KMS-11 (cell line): ENCODE data around the gene CBLC.

ENCODE experiments used
- H2AFZ ChIP-seq: fragments of 200-600 bp; sonication (generic); 2 replicates; pipeline ENCODE4 v1.6.1; 2016; ENCODE audit warnings: antibody characterized with exemption, mixed run types, low read depth
- H3K27ac ChIP-seq: fragments of 200-600 bp; sonication (generic); 2 replicates; pipeline ENCODE4 v1.6.1; 2016; ENCODE audit warnings: mild to moderate bottlenecking, mixed run types
- H3K27me3 ChIP-seq: fragments of 200-600 bp; sonication (generic); 2 replicates; pipeline ENCODE4 v1.6.1; 2017; ENCODE audit warnings: mild to moderate bottlenecking, low read depth, mixed run types, moderate library complexity; ENCODE audit not compliant: insufficient read depth
- H3K36me3 ChIP-seq: fragments of 200-600 bp; sonication (generic); 2 replicates; pipeline ENCODE4 v1.6.1; 2017; ENCODE audit warnings: mild to moderate bottlenecking, mixed run types; ENCODE audit not compliant: insufficient read depth
- H3K4me1 ChIP-seq: fragments of 200-600 bp; sonication (generic); 2 replicates; pipeline ENCODE4 v1.6.1; 2016; ENCODE audit warnings: mild to moderate bottlenecking, low read depth, mixed run types; ENCODE audit not compliant: poor library complexity, severe bottlenecking
- H3K4me2 ChIP-seq: fragments of 200-600 bp; sonication (generic); 2 replicates; pipeline ENCODE4 v1.7.0; 2016; ENCODE audit warnings: mild to moderate bottlenecking, mixed run types
- H3K4me3 ChIP-seq: fragments of 200-600 bp; sonication (generic); IDR thresholded peaks from 2 replicates; pipeline ENCODE4 v1.6.1; 2017; ENCODE audit warnings: low read depth, low read length, mixed read lengths; ENCODE audit not compliant: insufficient read depth
- H3K79me2 ChIP-seq: fragments of 200-600 bp; sonication (generic); 2 replicates; pipeline ENCODE4 v1.6.1; 2016; ENCODE audit warnings: low read depth, mixed run types; ENCODE audit not compliant: insufficient read depth
- H3K9ac ChIP-seq: fragments of 200-600 bp; sonication (generic); 2 replicates; pipeline ENCODE4 v1.6.1; 2016; ENCODE audit warnings: mild to moderate bottlenecking, mixed run types
- H4K20me1 ChIP-seq: fragments of 200-600 bp; sonication (generic); 2 replicates; pipeline ENCODE4 v1.6.1; 2016; ENCODE audit warnings: mild to moderate bottlenecking, mixed run types; ENCODE audit not compliant: insufficient read depth
- CTCF ChIP-seq: fragments of 200-600 bp; sonication (generic); conservative IDR thresholded peaks from 2 replicates; pipeline ENCODE4 v1.6.1; 2017; ENCODE audit warnings: low read depth, mild to moderate bottlenecking, antibody characterized with exemption, low read length, moderate library complexity, mixed read lengths

CBLC gene

GRCh38 chr19:44812142-44812718 is 34.5 kb downstream of the CBLC start:
- Histone ChIP-seq H3K4me2 (no peak overlapping the region), H3K36me3 (no peaks in the 10 kb centered on the region), H3K79me2 (no peaks in the 10 kb centered on the region), H3K9ac (no peak overlapping the region), H3K4me1 (peaks cover 8% of the 10 kb centered on the region), H3K27me3 (peaks cover 25% of the 10 kb centered on the region; the same call in 1 of the 2 replicates), H4K20me1 (no peaks in the 10 kb centered on the region), H3K27ac (no peak overlapping the region), H2AFZ (no peak overlapping the region), H3K4me3 (no peak overlapping the region)
- no peak for TF ChIP-seq CTCF

GRCh38 chr19:44813070-44813840 is 35.6 kb downstream of the CBLC start:
- Histone ChIP-seq H3K4me2 (no peak overlapping the region), H2AFZ (no peak overlapping the region), H3K4me1 (no peaks in the 10 kb centered on the region), H3K36me3 (no peaks in the 10 kb centered on the region), H3K27me3 (peaks cover 24% of the 10 kb centered on the region), H3K27ac (no peak overlapping the region), H3K9ac (no peak overlapping the region), H4K20me1 (no peaks in the 10 kb centered on the region), H3K79me2 (no peaks in the 10 kb centered on the region), H3K4me3 (no peak overlapping the region)
- TF ChIP-seq CTCF: no peak

- H3K27ac ChIP-seq: no peak overlapping the region
- peaks cover 27% of the 10 kb centered on the region for H3K27me3 ChIP-seq
- no peak overlapping the region for H2AFZ ChIP-seq
- H3K9ac ChIP-seq: no peak overlapping the region
- no peaks in the 10 kb centered on the region for H3K4me1 ChIP-seq
- no peak overlapping the region for H3K4me2 ChIP-seq
- H3K36me3 ChIP-seq: no peaks in the 10 kb centered on the region
- no peaks in the 10 kb centered on the region for H4K20me1 ChIP-seq
- TF ChIP-seq CTCF: no peak
- H3K79me2 ChIP-seq: no peaks in the 10 kb centered on the region
- H3K4me3 ChIP-seq: no peak overlapping the region
These were observed 36.3 kb downstream of the CBLC start for GRCh38 chr19:44813841-44814470.

- H3K4me3 ChIP-seq: no peak overlapping the region
- H3K9ac ChIP-seq: no peak overlapping the region
- no peaks in the 10 kb centered on the region for H4K20me1 ChIP-seq
- H3K4me1 ChIP-seq: no peaks in the 10 kb centered on the region
- no peak overlapping the region for H2AFZ ChIP-seq
- no peak overlapping the region for H3K4me2 ChIP-seq
- no peaks in the 10 kb centered on the region for H3K79me2 ChIP-seq
- no peak overlapping the region for H3K27ac ChIP-seq
- H3K27me3 ChIP-seq: peaks cover 28% of the 10 kb centered on the region
- no peak for TF ChIP-seq CTCF
- no peaks in the 10 kb centered on the region for H3K36me3 ChIP-seq
These were observed 36.8 kb downstream of the CBLC start for GRCh38 chr19:44814517-44814916.
